GM13976 (cell line): ENCODE data around the gene LIN7A.

ENCODE experiments used
- DNase-seq: peaks from one replicate; pipeline ENCODE4 v3.0.0; 2012; ENCODE audit warnings: low spot score
- CTCF ChIP-seq: IDR thresholded peaks from 2 replicates; pipeline ENCODE4 v1.5.1; 2012; ENCODE audit warnings: borderline replicate concordance, mild to moderate bottlenecking; ENCODE audit not compliant: insufficient read depth; ENCODE audit errors: extremely low read depth, missing control alignments, control extremely low read depth
- in situ Hi-C: fragments of 300-500 bp; cut with MboI; formaldehyde crosslinking; loops from one replicate; pipeline ENCODE4 v1.12.0; 2022; ENCODE audit warnings: low sequenced_read_pairs, mixed read lengths, inconsistent platforms; ENCODE audit not compliant: unreplicated experiment

LIN7A gene

GRCh38 chr12:80749456-80749855 is 188.3 kb downstream of the LIN7A start:
- in situ Hi-C loops: no loop called here
- TF ChIP-seq CTCF: no peak
- DNase-seq: no peak

- in situ Hi-C loops: no loop called here
- no peak for DNase-seq
- no peak for TF ChIP-seq CTCF
Observed at GRCh38 chr12:80747800-80748199, 189.9 kb downstream of the LIN7A start.

GRCh38 chr12:80745851-80746505 is 191.8 kb downstream of the LIN7A start:
- DNase-seq: no peak
- in situ Hi-C loops: no loop called here
- no peak for TF ChIP-seq CTCF
